ENCODE results near the gene GNAI2. TPM values are rescaled to one million over a fixed set of nuclear protein-coding genes. Genes with fewer than 3 reads are reported as not detected.
A peak's percentile ranks its signal among the peaks of the same experiment; 100 is the strongest.

The GNAI2 gene
- 245 TPM for total RNA-seq
- 141 TPM for polyA plus RNA-seq (ENCODE audit: insufficient read depth, low read depth, low replicate concordance)
- long read RNA-seq, donor 1, transcript GNAI2-202 (9 exons, 2,464 nt) = major isoform, 46 of 171 reads
- long read RNA-seq, donor 1, partial matches to known transcripts = 124 of 171 reads
- long read RNA-seq, donor 1, other reads (novel, unspliced or antisense) = 0 of 171 reads
- long read RNA-seq, donor 2, transcript GNAI2-202 (9 exons, 2,464 nt) = major isoform, 34 of 74 reads
- long read RNA-seq, donor 2, partial matches to known transcripts = 38 of 74 reads
- long read RNA-seq, donor 2, other reads (novel, unspliced or antisense) = 0 of 74 reads
- long read RNA-seq, donor 3, transcript GNAI2-202 (9 exons, 2,464 nt) = major isoform, 32 of 73 reads
- long read RNA-seq, donor 3, partial matches to known transcripts = 40 of 73 reads
- long read RNA-seq, donor 3, other reads (novel, unspliced or antisense) = 0 of 73 reads
- long read RNA-seq, donor 4, transcript GNAI2-202 (9 exons, 2,464 nt) = major isoform, 46 of 87 reads
- long read RNA-seq, donor 4, partial matches to known transcripts = 37 of 87 reads
- long read RNA-seq, donor 4, other reads (novel, unspliced or antisense) = 0 of 87 reads
- long read RNA-seq, donor 5, partial matches to known transcripts = 0 of 3 reads
- long read RNA-seq, donor 5, other reads (novel, unspliced or antisense) = 0 of 3 reads
- long read RNA-seq, donor 6, transcript GNAI2-202 (9 exons, 2,464 nt) = major isoform, 13 of 48 reads
- long read RNA-seq, donor 6, partial matches to known transcripts = 34 of 48 reads
- long read RNA-seq, donor 6, other reads (novel, unspliced or antisense) = 0 of 48 reads
- long read RNA-seq, donor 7, transcript GNAI2-202 (9 exons, 2,464 nt) = major isoform, 132 of 203 reads
- long read RNA-seq, donor 7, partial matches to known transcripts = 15 of 203 reads
- long read RNA-seq, donor 7, other reads (novel, unspliced or antisense) = 53 of 203 reads
- long read RNA-seq, donor 8, transcript GNAI2-202 (9 exons, 2,464 nt) = major isoform, 30 of 41 reads
- long read RNA-seq, donor 8, partial matches to known transcripts = 11 of 41 reads
- long read RNA-seq, donor 8, other reads (novel, unspliced or antisense) = 0 of 41 reads
- long read RNA-seq, donor 9, transcript GNAI2-202 (9 exons, 2,464 nt) = major isoform, 12 of 13 reads
- long read RNA-seq, donor 9, partial matches to known transcripts = 0 of 13 reads
- long read RNA-seq, donor 9, other reads (novel, unspliced or antisense) = 0 of 13 reads
- long read RNA-seq, donor 10, transcript GNAI2-202 (9 exons, 2,464 nt) = major isoform, 59 of 99 reads
- long read RNA-seq, donor 10, partial matches to known transcripts = 39 of 99 reads
- long read RNA-seq, donor 10, other reads (novel, unspliced or antisense) = 0 of 99 reads

DNA sequence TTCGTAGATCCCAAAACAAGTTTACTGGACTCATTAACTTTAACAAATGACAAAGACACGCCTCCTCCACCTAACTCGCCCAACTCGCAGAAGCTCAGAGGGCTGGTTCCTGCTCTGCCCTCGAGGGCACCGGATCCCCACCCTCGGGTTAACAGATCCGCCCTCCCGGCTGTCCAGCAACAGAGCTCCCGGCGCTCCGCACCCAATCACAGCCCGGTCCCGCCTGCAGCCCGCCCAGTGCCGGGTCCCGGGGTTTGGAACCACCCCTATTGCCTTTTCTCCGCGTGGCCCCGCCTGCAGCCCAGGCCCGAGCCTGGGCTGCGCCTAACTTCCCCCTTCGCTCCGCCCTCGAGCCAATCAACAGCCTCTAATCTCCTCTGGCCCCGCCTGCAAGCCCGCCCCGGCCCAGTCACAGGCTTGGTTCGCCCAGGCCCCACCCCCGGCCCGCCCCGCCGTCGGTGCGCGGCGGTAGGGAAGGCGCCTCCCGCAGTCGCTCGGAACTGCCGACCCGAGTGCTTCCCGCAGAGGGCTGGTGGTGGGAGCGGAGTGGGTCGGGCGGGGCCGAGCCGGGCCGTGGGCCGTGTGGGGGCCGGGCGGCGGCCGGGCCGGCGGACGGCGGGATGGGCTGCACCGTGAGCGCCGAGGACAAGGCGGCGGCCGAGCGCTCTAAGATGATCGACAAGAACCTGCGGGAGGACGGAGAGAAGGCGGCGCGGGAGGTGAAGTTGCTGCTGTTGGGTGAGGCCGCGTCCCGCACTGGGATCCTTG, at the start of gene GNAI2:
Gene GNAI2, plus strand, starts transcription at position 489 of the 768 bp plus-strand sequence. Its CDS starts 132 bp downstream, at position 621.
- Histone ChIP-seq H3K4me1 (ENCODE audit: control insufficient read depth in 2 of 3, insufficient read depth in 2 of 3, low read depth in 1 of 3, low read length in 3 of 3) (peaks cover 0 to 41% (median 17%) of the 10 kb centered on the region in 3 donors), H3K27me3 (ENCODE audit: control insufficient read depth, insufficient read depth, low read length) (no peaks in the 10 kb centered on the region), H3K4me3 (ENCODE audit: low read length in 3 of 3) (peak within 1 kb of the TSS; percentile 65 to 93 (median 77)), H3K9me3 (ENCODE audit: control insufficient read depth in 2 of 3, insufficient read depth in 1 of 3, low read length in 3 of 3) (no peaks in the 10 kb centered on the region), H3K27ac (ENCODE audit: low read depth in 2 of 2, low read length in 2 of 2) (peak within 1 kb of the TSS; percentile 89 to 93), H3K9ac (ENCODE audit: low read length in 3 of 3) (peak within 1 kb of the TSS; percentile 75 to 95 (median 76)), H3K36me3 (ENCODE audit: control insufficient read depth in 2 of 3, insufficient read depth in 3 of 3, low read length in 3 of 3) (no peaks in the 10 kb centered on the region)
- peak; percentile 99 to 100 (median 99) for DNase-seq
- FAIRE-seq = peak; percentile 99
- TF ChIP-seq, protein P1, sequence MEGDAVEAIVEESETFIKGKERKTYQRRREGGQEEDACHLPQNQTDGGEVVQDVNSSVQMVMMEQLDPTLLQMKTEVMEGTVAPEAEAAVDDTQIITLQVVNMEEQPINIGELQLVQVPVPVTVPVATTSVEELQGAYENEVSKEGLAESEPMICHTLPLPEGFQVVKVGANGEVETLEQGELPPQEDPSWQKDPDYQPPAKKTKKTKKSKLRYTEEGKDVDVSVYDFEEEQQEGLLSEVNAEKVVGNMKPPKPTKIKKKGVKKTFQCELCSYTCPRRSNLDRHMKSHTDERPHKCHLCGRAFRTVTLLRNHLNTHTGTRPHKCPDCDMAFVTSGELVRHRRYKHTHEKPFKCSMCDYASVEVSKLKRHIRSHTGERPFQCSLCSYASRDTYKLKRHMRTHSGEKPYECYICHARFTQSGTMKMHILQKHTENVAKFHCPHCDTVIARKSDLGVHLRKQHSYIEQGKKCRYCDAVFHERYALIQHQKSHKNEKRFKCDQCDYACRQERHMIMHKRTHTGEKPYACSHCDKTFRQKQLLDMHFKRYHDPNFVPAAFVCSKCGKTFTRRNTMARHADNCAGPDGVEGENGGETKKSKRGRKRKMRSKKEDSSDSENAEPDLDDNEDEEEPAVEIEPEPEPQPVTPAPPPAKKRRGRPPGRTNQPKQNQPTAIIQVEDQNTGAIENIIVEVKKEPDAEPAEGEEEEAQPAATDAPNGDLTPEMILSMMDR (IDR thresholded peaks at IDR 0.05; ENCODE audit: borderline replicate concordance, extremely low read depth, insufficient read depth) = no peak
- intact Hi-C loops (cut with DNase I) = no loop called here

DNA sequence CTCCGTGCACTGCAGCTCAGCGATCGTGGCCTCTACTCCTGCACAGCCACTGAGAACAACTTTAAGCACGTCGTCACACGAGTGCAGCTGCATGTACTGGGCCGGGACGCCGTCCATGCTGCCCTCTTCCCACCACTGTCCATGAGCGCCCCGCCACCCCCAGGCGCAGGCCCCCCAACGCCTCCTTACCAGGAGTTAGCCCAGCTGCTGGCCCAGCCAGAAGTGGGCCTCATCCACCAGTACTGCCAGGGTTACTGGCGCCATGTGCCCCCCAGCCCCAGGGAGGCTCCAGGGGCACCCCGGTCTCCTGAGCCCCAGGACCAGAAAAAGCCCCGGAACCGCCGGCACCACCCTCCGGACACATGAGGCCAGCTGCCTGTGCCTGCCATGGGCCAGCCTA, 48.3 kb upstream of the GNAI2 start:
- FAIRE-seq (no peak), DNase-seq (no peak)
- Histone ChIP-seq H3K4me3 (ENCODE audit: low read length in 3 of 3) (no peak overlapping the region), H3K4me1 (ENCODE audit: control insufficient read depth in 2 of 3, insufficient read depth in 2 of 3, low read depth in 1 of 3, low read length in 3 of 3) (peaks cover 0 to 6% (median 0%) of the 10 kb centered on the region in 3 donors), H3K9ac (ENCODE audit: low read length in 3 of 3) (no peak overlapping the region), H3K36me3 (ENCODE audit: control insufficient read depth in 2 of 3, insufficient read depth in 3 of 3, low read length in 3 of 3) (peaks cover 0 to 5% (median 3%) of the 10 kb centered on the region in 3 donors), H3K9me3 (ENCODE audit: control insufficient read depth in 2 of 3, insufficient read depth in 1 of 3, low read length in 3 of 3) (no peaks in the 10 kb centered on the region), H3K27ac (ENCODE audit: low read depth in 2 of 2, low read length in 2 of 2) (no peak overlapping the region), H3K27me3 (ENCODE audit: control insufficient read depth, insufficient read depth, low read length) (no peaks in the 10 kb centered on the region)
- TF ChIP-seq, protein P1 (IDR thresholded peaks at IDR 0.05; ENCODE audit: borderline replicate concordance, extremely low read depth, insufficient read depth) = no peak
- intact Hi-C loops (cut with DNase I) = no loop called here

DNA sequence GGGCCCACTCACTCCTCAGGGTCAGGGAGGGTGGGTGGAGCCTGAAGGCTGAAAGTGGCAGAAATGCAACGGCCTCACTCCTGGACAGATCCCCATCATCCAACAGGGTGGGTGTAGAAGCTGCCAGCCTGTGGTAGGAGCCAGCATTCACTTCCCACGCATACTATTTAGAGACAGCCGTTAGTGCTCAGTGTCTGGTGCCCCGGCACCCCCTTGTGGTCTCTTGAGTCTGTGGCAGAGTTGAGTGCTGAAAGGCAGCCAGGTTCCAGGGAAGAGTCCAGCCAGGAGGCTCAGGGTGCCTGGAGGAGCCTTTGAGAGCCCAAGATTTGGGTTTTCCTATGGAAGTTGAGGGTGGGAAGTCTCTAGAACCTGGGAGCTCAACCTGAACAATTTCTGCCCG, 46.7 kb upstream of the GNAI2 start:
- intact Hi-C loops (cut with DNase I) = no loop called here
- Histone ChIP-seq H3K4me3 (ENCODE audit: low read length in 3 of 3) (no peak overlapping the region), H3K27ac (ENCODE audit: low read depth in 2 of 2, low read length in 2 of 2) (no peak overlapping the region), H3K9ac (ENCODE audit: low read length in 3 of 3) (no peak overlapping the region), H3K27me3 (ENCODE audit: control insufficient read depth, insufficient read depth, low read length) (peaks cover 10% of the 10 kb centered on the region), H3K36me3 (ENCODE audit: control insufficient read depth in 2 of 3, insufficient read depth in 3 of 3, low read length in 3 of 3) (peaks cover 0 to 3% (median 3%) of the 10 kb centered on the region in 3 donors), H3K9me3 (ENCODE audit: control insufficient read depth in 2 of 3, insufficient read depth in 1 of 3, low read length in 3 of 3) (no peaks in the 10 kb centered on the region), H3K4me1 (ENCODE audit: control insufficient read depth in 2 of 3, insufficient read depth in 2 of 3, low read depth in 1 of 3, low read length in 3 of 3) (peaks cover 0 to 10% (median 0%) of the 10 kb centered on the region in 3 donors)
- DNase-seq = peak in 4 of 5 donors; percentile 87 to 94 (median 90)
- TF ChIP-seq, protein P1 (IDR thresholded peaks at IDR 0.05; ENCODE audit: borderline replicate concordance, extremely low read depth, insufficient read depth) = peak; percentile 96
- FAIRE-seq = no peak

Data from kidney (tissue), 22 donors.